SK-N-MC (cell line): ENCODE results near the gene JAZF1.

Experiments
- EZH2 ChIP-seq: fragments of 200-600 bp; sonication (generic); IDR thresholded peaks from one replicate; pipeline ENCODE4 v1.6.1; 2017; ENCODE audit warnings: antibody characterized with exemption
- POLR2AphosphoS5 ChIP-seq: IDR thresholded peaks from 2 replicates; pipeline ENCODE4 v1.6.1; 2012; ENCODE audit warnings: mild to moderate bottlenecking, low read depth, low read length, borderline replicate concordance

- TF ChIP-seq EZH2: no peak
- TF ChIP-seq POLR2AphosphoS5: no peak
Observed at GRCh38 chr7:28201131-28201530, 20.5 kb upstream of the JAZF1 start.
